ENCODE measurements around the gene PIGM.

The PIGM gene

GRCh38 chr1:160076295-160076694 is 44.5 kb upstream of the PIGM start:
- in situ Hi-C loops (cut with HindIII; ENCODE audit: low sequenced_read_pairs): no loop called here
- H3K4me3 ChIP-seq (ENCODE audit: low read depth, low read length): no peak overlapping the region
- TF ChIP-seq, protein P1, sequence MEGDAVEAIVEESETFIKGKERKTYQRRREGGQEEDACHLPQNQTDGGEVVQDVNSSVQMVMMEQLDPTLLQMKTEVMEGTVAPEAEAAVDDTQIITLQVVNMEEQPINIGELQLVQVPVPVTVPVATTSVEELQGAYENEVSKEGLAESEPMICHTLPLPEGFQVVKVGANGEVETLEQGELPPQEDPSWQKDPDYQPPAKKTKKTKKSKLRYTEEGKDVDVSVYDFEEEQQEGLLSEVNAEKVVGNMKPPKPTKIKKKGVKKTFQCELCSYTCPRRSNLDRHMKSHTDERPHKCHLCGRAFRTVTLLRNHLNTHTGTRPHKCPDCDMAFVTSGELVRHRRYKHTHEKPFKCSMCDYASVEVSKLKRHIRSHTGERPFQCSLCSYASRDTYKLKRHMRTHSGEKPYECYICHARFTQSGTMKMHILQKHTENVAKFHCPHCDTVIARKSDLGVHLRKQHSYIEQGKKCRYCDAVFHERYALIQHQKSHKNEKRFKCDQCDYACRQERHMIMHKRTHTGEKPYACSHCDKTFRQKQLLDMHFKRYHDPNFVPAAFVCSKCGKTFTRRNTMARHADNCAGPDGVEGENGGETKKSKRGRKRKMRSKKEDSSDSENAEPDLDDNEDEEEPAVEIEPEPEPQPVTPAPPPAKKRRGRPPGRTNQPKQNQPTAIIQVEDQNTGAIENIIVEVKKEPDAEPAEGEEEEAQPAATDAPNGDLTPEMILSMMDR (IDR thresholded peaks at IDR 0.05; ENCODE audit: low read depth, low read length, missing control alignments): no peak
- DNase-seq (ENCODE audit: low read depth): peak; percentile 59

- in situ Hi-C loops (cut with HindIII; ENCODE audit: low sequenced_read_pairs): no loop called here
- no peak for DNase-seq (ENCODE audit: low read depth)
- H3K4me3 ChIP-seq (ENCODE audit: low read depth, low read length): no peak overlapping the region
- TF ChIP-seq, protein P1 (IDR thresholded peaks at IDR 0.05; ENCODE audit: low read depth, low read length, missing control alignments): no peak
These were observed 44.0 kb upstream of the PIGM start for GRCh38 chr1:160075836-160076235.

- no peak overlapping the region for H3K4me3 ChIP-seq (ENCODE audit: low read depth, low read length)
- TF ChIP-seq, protein P1 (IDR thresholded peaks at IDR 0.05; ENCODE audit: low read depth, low read length, missing control alignments): no peak
- no peak for DNase-seq (ENCODE audit: low read depth)
- in situ Hi-C loops (cut with HindIII; ENCODE audit: low sequenced_read_pairs): no loop called here
These were observed 43.1 kb upstream of the PIGM start for GRCh38 chr1:160074865-160075264.

- TF ChIP-seq, protein P1 (IDR thresholded peaks at IDR 0.05; ENCODE audit: low read depth, low read length, missing control alignments): no peak
- in situ Hi-C loops (cut with HindIII; ENCODE audit: low sequenced_read_pairs): no loop called here
- DNase-seq (ENCODE audit: low read depth): no peak
- H3K4me3 ChIP-seq (ENCODE audit: low read depth, low read length): no peak overlapping the region
These were observed 39.5 kb upstream of the PIGM start for GRCh38 chr1:160071289-160071688.

DNA sequence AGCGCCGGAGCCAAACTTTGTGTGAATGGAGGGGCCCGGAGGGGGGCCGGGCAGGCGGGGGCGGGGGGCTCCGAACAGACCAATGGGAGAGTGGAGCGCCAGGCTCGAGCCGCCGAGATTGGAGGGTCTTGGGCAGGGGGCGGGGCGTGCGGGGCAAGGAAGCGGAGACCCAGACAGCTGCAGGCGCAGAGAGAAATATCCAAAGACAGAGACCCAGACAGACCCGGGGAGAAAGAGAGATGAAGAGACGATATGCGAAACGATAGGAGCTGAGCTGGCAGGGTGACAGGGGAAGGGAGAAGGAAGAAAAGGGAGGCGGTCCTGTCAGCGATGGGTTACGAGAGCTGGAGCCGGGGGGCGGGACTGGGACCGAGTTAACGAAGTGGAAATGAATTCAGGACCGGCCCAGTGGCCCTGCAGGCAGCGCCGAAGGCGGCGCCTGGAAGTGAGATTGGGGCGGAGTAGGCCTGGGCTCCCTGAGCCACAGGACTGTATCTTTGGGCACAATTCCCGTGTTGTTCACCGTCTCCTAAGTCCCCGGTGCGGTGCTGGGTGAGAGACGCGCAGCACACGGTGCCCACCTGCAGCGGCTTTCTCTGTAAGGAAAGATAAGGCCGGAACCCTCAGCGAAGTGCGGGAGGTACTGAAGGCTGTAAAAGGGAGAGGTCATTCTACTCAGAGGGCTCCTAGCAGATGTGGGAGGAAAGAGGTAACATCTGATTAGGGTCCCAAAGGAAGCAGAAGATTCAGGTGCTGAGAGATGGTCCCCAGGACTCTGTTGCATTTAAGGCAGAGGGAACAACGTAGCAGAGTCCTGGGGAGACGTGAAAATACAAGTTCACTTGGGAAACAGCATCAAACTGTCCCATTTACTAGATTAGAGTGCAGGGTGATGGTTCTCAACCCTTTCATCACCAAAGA is 38.7 kb upstream of the PIGM start:
- H3K4me3 ChIP-seq (ENCODE audit: low read depth, low read length): peak overlapping the region; percentile 43
- TF ChIP-seq, protein P1 (IDR thresholded peaks at IDR 0.05; ENCODE audit: low read depth, low read length, missing control alignments): no peak
- DNase-seq (ENCODE audit: low read depth): peak; percentile 18
- in situ Hi-C loops (cut with HindIII; ENCODE audit: low sequenced_read_pairs): no loop called here

DNA sequence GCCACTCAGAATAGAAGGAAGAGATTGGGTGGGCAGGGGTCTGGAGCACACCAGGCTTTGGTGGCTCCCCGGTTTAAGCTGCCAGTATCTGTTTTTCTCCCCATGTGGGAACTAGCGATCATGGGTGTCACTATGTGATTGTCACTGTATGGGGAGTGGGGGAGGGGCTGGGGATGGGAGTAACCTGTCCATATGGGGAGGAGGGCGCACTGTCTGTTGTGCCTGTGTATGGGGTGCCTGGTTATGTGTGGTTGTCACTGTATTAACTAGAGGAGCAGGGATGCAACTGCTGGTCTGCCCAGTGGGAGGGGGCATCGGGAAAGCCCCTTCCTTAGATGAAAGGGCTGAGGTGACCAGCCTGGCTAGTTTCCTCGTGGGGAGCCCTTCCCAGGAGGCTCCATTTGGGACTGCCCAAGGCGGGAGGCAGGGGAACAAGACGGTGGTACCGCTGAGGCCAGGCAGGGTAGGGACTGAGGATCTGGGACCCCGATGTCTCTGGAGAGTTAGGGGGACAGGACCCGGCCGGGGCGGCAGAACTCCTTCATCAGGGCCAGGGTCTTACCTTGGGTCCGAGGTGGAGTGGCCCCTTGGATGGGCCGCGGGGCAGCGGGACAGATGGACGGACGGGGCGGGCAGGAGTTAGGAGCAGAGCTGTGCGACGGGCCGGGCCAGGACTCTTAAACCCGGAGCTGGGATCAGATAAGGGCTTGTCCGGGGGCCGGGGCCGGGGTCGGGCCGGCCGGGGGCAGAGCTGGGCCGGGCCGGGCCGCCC is 37.9 kb upstream of the PIGM start, which contains the start of gene KCNJ10:
KCNJ10 (minus strand) TSS at position 701 of the 772 bp plus-strand sequence. CDS start 27,628 bp downstream, outside the sequence.
- no peak for DNase-seq (ENCODE audit: low read depth)
- H3K4me3 ChIP-seq (ENCODE audit: low read depth, low read length): peak within 1 kb of the TSS; percentile 43
- TF ChIP-seq, protein P1 (IDR thresholded peaks at IDR 0.05; ENCODE audit: low read depth, low read length, missing control alignments): no peak
- in situ Hi-C loops (cut with HindIII; ENCODE audit: low sequenced_read_pairs): no loop called here
